Stimulated activated CD4-positive, alpha-beta T cell treated with anti-CD3 and anti-CD28 coated beads, Interleukin-15, amount 100 ng/mL, for 24 hours (primary cell): ENCODE results near the gene GLYR1.
A peak's percentile ranks its signal among the peaks of the same experiment; 100 is the strongest.

Experiments
- DNase-seq: peaks from one replicate; pipeline ENCODE4 v3.0.0-alpha.2; 2020

The GLYR1 gene

DNA sequence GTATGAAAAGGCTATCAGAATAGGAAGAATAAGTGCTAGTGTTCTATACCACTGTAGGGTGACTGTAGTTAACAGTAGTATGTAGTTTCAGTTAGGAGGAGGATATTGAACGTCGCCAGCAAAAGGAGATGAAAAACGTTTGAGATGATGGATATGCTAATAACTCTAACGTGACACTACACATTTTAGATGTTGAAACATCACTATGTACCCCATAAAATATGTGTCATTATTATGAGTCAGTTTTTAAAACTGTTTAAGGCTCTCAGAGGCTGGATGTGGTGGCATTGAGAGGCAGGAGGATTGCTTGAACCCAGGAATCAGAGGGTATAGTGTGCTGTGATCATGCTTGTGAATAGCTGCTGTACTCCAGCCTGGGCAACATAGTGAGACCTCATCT is 32.0 kb upstream of the GLYR1 start:
- DNase-seq, result no peak

DNA sequence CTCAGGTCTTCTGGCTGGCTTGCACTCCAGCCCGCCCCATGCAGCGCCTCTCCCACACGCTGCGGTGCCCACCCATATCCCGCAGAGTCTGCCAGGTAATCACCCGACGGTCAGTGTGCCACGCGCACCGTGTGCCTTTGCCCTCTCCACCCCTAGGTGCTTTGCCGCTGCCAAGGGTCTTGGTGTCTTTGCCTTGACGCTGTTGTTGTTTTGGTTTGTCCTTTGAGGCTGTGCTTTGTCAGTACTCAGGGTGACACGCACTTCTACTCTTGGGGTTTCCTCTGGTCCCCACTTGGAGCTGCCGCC is 30.2 kb upstream of the GLYR1 start:
- no peak for DNase-seq

DNA sequence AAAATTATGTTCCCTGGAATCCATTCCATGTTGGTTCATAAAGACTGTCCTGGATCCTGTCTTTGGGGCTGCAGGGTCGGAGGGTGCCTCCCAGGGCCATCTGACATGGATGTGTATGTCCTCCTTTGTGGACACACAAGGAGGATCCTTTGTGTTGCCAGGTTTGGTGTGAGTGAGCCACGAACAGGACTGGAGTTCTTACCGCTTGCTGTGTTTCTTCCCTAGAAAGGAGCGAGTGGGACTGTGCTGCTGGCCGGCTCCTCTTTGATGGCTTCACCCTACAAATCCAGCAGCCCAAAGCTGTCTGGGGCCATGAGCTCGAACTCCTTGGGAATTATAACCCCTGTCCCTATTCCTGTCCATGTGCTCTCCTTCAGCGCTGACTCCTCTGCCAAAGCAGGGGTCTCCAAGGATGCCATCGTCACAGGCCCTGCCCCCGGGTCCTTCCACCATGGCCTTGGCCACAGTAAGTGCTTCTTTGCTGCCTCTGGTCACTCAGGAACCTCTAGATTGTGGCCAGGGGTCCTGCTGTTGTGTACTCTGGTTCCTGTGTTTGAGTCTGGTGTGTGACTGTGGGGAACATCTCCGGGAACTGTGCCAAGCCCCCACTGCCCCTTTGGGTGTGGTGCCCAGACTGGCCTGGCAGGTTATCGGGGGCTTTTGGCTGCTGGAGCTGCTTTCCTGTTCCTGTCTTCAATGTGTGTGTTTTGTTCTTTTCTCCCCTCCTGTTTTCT is 29.7 kb upstream of the GLYR1 start:
- no peak for DNase-seq

DNA sequence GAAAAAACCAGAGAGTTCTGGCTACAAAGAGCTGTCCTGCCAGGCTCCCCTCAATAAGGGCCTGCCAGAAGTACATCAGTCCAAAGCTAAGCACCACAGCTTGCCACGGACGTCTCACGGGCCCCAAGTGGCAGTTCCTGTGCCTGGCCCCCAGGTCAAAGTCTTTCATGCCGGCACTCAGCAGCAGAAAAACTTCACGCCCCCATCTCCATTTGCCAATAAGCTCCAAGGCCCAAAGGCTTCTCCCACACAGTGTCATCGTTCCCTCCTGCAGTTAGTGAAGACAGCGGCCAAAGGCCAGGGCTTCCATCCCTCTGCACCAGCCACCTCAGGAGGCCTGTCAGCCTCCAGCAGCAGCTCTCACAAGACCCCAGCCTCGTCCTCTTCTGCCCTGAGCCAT is 27.6 kb upstream of the GLYR1 start:
- DNase-seq, result no peak

DNA sequence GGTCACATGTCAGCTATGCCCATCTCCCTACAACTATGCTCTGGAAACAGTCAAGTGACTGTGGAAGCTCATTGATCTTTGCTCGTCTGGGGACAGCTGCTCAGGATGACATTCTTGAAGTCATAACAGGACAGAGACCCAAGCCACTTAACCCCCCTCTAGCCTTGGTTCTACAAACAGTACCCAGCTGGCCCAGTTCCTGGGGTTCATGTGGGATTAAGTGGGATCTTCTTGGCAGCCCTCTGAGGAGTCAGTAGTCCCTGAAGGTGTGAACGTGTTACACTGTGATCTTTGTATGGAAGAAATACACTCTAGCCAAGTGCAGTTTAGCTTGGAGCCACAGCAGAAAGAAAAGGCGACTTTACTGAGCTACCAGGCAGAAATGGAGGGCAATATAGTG is 26.0 kb upstream of the GLYR1 start:
- DNase-seq, result no peak

DNA sequence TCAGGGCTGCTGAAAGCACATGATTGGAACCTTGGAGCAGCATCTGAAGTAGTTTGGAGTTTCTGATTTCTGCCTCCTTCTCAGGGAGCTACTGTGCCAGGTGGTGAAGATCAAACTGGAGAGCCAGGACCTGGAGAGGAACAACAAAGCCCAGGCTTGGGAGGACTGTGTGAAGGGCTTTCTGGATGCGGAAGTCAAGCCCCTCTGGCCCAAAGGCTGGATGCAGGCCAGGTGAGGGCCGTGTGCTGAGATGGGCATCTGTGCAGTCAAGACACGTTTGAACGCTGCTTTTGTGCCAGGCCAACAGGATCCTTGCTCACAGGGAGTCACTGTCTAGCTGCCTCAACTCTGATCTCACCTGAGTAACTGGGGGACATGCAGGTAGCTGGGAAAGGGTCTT is 24.0 kb upstream of the GLYR1 start:
- no peak for DNase-seq

DNA sequence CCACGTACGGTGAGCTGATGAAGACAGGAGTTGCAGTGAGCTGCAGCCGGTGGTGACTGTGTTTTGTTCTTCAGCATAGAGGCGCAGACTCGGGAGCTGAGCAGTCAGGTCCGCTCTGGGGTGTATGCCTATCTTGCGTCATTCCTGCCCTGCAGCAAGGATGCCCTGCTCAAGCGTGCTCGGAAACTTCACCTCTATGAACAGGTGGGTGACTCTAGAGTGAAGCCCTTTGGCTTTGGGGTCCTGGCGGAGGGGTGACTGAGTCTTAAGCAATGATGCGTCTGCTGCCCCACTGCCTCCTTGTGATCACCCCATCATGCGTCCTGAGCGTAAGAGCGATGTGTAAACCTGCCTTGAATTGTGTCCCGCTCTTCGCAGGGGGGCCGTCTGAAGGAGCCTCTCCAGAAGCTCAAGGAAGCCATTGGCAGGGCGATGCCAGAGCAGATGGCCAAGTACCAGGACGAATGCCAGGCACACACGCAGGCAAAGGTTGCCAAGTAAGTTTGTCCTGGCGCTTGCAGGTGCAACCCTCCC is 23.1 kb upstream of the GLYR1 start:
- no peak for DNase-seq

DNA sequence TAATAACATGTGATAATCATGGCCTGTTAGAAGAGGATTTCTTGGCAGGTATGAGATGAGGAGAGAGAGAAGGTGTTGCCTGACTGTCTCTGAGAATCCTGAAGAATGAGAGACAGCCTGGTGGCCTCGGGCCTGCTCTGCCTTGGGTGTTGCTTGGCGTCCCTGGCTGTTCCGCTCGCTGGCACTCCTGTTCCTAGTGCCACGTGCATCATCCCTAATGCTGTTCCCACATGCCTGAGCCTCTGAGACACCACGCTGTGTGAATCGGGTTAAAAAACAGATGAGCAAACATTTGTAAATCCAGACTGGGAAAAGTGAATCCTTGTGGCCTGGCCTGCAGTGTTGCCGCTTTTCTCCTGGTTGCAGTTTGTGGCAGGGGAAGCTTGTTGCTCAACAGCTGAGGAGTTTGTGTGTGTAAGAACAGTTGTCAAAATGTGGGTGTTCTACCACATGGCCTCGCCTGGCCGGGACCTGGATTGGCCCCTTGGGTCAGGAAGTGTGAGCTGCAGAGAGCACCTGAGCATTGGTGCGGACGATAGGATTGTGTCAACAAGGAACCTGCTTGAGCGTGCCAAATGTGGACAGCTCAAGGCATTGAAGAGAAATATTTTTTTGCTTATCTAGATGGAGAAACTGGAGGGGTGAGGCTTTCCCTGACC is 22.2 kb upstream of the GLYR1 start:
- DNase-seq, result no peak

DNA sequence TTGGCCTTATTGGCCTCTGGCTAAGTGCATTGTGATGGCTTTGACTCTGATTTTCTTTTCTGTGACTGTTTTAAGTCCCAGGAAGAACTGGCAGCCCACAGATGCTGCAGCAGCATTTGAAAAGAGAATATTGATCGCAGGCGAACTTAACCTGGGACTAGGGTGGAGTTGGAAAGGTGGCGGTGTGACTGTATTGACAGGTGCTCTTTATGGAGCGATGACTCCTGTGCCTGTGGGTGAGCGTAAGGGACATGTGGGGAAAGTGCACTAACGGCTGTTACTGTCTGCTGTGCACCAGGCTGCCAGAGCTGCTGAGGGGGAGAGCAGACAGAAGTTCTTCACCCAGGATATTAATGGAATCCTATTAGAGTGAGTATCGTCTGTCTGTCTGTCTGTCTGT is 21.4 kb upstream of the GLYR1 start:
- DNase-seq, result no peak

DNA sequence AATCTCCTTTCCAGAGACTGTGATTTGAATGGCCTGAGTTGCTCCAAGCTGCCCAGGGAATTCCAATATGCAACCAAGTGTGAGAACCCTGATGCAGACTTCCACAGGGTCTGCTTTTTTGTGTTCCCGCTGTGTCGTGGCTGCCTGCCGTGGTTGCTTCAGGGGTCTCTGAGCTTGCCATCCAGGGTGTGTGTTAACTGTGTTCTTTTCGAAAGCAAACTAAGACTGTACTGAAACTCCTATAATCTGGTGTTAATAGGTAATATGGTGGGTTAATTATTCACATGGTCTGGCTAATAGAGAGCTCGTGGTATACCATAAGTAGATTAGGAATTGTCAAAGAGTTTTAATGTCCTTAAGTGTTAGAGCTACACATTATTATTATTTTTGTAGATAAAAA is 20.9 kb upstream of the GLYR1 start:
- no peak for DNase-seq

DNA sequence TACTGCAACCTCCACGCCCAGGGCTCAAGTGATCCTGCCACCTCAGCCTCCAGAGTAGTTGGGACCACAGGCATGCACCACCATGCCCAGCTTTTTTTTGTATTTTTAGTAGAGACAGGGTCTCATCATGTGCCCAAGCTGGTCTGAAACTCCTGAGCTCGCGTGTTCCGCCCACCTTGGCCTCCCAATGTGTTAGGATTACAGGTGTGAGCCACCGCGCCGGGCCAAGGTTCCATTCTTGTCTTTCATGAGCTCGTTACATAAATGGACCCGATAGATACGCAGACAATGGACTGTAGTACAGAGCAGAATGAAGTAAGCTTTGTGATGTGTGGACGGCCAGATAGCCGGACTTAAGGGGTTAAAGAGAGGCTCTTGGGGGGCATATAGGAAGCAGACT is 19.5 kb upstream of the GLYR1 start:
- DNase-seq, result no peak

DNA sequence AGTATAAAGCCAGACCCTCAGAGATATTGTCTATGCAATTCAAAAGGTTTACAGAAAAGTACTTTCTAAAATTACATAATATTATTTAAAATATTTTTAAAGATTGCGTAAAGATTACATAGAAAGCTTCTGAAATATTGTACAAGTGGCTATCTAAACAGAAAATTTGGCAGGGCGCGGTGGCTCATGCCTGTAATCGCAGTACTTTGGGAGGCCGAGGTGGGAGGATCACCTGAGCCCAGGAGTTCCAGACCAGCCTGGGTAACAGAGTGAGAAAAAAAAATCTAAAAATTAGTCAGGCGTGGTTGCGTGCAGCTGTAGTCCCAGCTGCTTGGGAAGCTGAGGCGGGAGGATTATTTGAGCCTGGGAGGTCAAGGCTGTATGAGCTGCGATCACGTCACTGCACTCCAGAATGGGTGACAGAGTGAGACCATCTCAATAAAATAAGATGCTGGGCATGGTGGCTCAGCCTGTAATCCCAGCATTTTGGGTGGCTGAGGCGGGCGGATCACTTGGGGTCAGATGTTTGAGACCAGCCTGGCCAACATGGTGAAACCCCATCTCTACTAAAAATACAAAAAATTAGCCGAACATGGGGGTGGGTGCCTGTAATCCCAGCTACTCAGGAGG is 18.3 kb upstream of the GLYR1 start:
- DNase-seq, result no peak

DNA sequence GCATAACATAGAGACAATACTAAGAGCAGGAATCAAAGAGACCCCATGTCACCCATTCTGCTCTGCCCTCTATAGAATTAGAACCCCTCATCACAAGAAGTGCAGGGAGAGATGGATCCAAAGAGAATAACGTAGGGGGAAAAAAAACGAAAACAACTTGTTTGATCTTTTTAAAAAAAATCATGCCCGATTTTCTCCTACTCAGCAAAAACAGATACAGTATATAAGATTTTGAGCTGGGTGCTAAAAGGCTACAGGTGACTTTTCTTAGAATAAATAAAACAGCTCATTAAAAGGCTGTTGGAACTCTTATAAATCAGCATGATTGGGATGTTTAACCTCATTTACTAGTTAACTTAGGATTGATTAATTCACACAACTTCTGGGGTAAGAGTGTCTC is 17.6 kb upstream of the GLYR1 start:
- no peak for DNase-seq

DNA sequence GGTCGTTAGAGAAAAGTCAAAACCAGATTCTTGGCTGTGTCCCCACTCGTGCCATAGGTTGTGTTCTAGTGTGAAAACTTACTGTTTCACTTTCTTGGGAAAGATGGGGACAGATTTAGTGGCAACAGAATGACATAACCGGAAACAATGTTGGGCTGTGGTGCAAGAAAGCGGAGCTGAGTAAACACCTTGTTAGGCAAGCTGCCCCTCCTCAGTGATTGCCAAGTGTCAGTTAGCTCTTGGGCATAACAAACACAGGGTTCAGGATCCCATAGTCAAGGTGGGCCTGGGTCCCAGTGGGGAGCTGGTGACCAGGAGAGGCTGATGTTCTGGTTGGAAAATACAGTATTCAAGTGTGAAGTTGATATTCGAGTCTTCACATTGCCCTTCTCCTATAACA is 15.6 kb upstream of the GLYR1 start:
- DNase-seq, result no peak

DNA sequence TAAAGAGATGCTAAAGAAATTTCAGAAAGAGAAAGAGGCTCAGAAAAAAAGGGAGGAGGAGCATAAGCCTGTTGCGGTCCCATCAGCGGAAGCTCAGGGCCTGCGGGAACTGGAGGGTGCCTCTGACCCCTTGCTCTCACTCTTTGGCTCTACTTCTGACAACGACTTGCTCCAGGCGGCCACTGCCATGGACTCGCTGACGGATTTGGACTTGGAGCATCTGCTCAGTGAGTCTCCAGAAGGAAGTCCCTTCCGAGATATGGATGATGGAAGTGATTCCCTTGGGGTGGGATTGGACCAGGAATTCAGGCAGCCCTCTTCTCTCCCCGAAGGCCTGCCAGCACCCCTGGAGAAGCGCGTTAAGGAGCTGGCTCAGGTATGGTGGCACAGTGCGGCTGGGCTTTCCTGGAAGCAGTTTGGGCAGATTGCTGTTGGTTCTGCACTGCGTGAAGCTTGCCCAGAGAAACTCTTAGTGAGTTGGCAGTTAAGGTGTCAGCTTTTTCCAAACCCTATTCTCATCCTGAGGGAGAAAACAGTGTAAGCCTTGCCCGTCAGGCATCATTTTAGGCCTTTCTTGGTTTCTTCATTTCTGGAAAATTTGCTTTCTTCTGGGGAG is 13.7 kb upstream of the GLYR1 start:
- no peak for DNase-seq

DNA sequence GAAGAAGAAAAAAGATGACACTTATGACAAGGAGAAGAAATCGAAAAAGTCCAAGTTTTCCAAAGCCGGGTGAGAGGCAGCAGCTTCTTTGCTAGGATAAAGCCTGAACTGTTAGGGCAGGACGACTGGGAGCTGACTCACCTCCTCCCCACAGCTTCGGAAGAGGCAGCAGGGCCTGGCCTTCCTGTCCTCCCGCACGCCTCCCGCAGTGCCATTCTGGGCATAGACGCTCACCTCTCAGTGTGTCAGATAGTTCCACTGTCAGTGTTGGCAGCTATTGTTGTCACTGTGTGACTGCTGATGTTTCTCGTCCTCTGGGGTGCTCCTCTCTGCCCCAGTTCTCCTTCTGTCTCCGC is 12.8 kb upstream of the GLYR1 start:
- DNase-seq, result no peak

DNA sequence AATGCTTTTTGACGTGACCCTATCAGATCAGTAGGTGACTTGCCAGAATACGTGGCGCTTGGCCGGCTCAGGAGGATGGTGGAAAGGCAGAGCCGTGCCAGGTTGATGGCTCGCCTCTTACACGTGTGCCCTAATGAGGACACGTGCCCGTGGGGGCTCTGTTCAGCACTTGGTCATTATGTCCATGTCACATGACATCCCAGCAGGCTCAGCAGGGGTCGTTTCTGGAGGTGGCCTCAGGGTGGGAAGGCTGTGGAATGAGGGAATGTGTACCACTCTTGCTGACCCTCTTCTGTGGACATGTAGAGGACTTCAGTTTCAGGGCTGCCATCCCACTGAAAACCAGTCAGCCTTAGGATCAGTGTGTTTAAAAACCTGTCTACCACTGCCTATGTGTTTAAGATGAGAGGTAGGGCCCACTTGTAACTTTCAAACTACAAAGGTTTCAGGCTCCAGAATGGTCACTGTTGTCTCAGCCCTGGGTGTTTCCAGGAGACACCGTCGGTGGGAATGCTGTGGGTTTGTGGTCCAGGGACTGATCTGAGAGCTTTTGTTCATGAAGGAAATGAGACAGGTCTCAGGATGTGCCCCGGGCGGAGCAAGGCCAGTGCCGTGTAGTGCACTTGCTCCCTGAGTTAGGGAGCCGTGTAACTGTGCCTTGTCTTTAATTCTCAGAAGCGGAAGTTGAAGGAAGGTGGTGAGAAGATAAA is 12.3 kb upstream of the GLYR1 start:
- no peak for DNase-seq

DNA sequence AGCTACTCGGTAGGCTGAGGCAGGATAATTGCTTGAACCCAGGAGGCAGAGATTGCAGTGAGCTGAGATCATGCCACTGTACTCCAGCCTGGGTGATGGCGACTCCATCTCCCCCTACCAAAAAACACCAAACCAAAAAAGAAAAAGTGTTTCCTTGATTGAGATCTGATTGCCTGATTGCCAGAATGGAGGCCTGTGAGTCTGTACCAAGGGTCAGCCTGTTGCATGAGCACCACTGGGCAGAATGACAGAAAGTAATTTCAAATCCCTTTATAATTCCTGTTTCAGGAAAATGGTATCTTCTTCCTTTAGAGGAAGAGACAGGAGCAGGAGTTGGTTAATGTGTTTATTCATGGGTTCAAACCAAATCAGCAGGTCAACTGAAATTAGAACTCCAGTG is 8.7 kb upstream of the GLYR1 start:
- DNase-seq, result no peak

DNA sequence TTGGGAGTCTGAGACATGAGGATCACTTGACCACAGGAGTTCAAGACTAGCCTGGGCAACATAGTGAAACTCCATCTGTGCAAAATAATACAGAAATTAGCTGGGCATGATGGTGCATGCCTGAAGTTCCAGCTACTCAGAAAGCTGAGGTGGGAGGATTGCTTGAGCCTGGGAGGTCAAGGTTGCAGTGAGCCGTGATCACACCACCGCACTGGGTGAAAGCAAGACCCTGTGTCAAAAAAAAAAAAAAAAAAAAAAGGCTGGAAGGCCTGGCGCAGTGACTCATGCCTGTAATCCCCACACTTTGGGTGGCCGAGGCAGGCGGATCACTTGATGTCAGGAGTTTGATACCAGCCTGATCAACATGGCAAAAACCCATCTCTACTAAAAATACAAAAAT is 8.3 kb upstream of the GLYR1 start:
- no peak for DNase-seq

DNA sequence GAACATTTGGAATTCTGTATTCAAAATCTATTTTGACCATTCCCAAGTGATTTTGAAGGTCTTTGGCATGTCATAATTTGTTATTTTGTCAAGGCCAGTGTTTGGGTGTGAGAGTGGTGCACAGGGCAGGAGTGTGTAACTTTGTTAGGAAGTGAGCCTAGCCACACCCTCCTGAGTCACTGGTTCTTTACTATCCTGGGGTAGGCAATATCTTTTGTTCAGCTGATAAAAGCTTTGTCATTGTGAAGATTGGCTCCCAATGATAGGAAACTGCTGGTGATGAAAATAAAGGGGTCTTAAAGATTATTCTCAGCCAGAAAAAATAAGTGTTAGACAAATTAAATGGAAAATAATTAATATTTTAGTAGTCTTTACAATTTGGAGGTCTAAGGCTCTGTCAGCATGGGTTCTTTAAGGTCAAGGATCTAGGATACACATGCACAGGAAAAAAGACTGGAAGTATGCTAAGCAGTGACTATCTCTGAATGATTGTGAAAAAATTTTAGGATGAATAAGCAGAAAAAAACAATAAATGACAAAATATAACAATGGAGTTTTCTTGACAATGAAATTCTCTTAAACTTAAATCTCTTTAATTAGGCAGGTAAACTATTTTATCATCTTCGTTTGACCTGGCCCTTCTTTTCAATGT is 5.3 kb upstream of the GLYR1 start:
- DNase-seq, result no peak

DNA sequence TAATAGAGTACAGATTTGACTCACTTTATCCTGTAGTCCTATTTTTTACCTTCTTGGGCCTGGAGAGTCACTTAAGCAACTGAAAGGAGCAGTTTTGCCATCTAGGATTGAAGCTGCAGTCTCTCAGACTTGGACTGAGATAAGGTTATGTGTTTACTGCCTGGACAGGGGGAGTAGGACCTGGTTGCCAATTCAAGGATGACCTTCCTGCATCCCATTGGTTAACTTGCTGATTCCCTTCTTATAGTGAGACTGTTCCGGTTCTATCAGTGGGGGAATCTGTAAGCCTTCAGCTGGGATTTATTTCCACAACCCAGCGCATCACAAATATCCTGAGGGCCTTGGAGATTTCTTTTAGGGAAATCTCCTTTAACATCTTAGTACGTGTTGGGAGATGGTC is 3.1 kb upstream of the GLYR1 start:
- DNase-seq, result no peak

DNA sequence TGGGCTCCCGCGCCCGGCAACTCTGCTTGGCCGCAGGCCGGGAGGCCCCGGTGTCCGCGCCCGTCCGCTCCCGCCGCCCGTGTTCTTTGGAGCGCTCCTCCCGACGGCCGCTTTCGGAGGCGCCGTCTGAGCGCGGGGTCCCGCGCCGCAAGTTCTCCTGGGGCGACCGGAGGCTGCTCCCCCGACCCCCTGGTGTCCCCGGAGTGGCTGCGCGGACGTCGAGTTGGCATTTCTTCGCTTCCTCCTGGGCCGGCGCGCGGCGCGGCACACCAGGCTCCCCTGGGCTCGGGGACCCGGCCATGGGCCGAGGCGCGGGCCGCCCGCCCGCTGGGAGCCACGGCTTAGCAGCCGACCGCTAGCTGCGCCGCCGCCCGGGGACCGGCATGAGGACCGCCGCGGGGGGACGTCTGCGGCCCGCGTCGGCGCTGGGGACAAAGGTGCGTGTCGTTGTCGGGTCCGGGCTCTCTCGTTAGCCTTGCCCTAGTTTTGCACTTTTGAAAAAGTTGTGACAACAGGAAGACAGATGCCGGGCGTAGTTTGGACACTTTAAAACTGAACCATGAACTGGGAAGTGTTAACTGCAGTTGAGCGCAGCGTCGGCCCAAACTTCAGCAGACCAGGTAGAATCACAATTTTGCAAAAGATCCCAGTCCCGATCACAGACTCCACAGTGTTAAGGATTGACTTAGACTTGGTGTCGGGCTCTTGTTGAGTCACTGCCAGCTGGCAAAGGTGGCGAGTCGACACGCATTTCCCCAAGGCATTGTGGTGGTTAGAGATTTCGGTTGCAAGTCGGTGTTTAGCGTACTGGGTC is 893 bp upstream of the GLYR1 start:
- peak; percentile 54 for DNase-seq
